ENCODE measurements around the gene GPR161. TPM values are rescaled to one million over a fixed set of nuclear protein-coding genes. Genes with fewer than 3 reads are reported as not detected.

GPR161 gene
- total RNA-seq, 4 donors from 2014 or later, result 19.5 to 46.7 (median 22.9) TPM

GRCh38 chr1:168081373-168082007, 55.2 kb downstream of the GPR161 start:
- no peak overlapping the region for H3K4me3 ChIP-seq
- DNase-seq (ENCODE audit: extremely low spot score), result peak; percentile 86
- H3K27me3 ChIP-seq, result no peaks in the 10 kb centered on the region
- TF ChIP-seq POLR2AphosphoS5 (IDR thresholded peaks at IDR 0.05) (peak; percentile 13 to 57), POLR2A (IDR thresholded peaks at IDR 0.05; ENCODE audit: low read depth) (no peak)
- peak overlapping the region; percentile 59 to 78 (median 65) for H3K27ac ChIP-seq (replicated peaks in 1 of 4)
- 63% methylated on average over 4 of the region's 4 CpGs for WGBS
- no peaks in the 10 kb centered on the region for H3K9me3 ChIP-seq
- H3K36me3 ChIP-seq, result peaks cover 9 to 37% (median 18%) of the 10 kb centered on the region in 4 donors
- H3K4me1 ChIP-seq, result peaks cover 41 to 72% (median 70%) of the 10 kb centered on the region in 4 donors
- intact Hi-C loops (cut with DNase I), result loop anchor here (5.0 kb wide), 2 partner anchors 144 to 259 kb away; partner anchors contain the start of genes DCAF6 and MPC2

- H3K4me3 ChIP-seq, result no peak overlapping the region
- H3K27ac ChIP-seq (replicated peaks in 1 of 4), result peak overlapping the region; percentile 59 to 78 (median 65)
- no peak for TF ChIP-seq CTCF (IDR thresholded peaks at IDR 0.05)
- TF ChIP-seq POLR2A (IDR thresholded peaks at IDR 0.05; ENCODE audit: low read depth), result no peak
- TF ChIP-seq POLR2AphosphoS5 (IDR thresholded peaks at IDR 0.05), result no peak
- no peaks in the 10 kb centered on the region for H3K9me3 ChIP-seq
- H3K27me3 ChIP-seq, result no peaks in the 10 kb centered on the region
- no peak for DNase-seq (ENCODE audit: extremely low spot score)
- H3K4me1 ChIP-seq, result peaks cover 31 to 54% (median 53%) of the 10 kb centered on the region in 4 donors
- H3K36me3 ChIP-seq, result peaks cover 21 to 42% (median 29%) of the 10 kb centered on the region in 4 donors
- intact Hi-C loops (cut with DNase I), result loop anchor here (5.0 kb wide), 2 partner anchors 142 to 257 kb away; partner anchors contain the start of genes DCAF6 and MPC2
These were observed 57.0 kb downstream of the GPR161 start for GRCh38 chr1:168079761-168080160.

GRCh38 chr1:168069384-168069783, 67.3 kb downstream of the GPR161 start:
- TF ChIP-seq CTCF (IDR thresholded peaks at IDR 0.05), result no peak
- TF ChIP-seq EP300 (IDR thresholded peaks at IDR 0.05), result no peak
- no peak for TF ChIP-seq POLR2AphosphoS5 (IDR thresholded peaks at IDR 0.05)
- TF ChIP-seq POLR2A (IDR thresholded peaks at IDR 0.05; ENCODE audit: low read depth), result no peak
- H3K4me3 ChIP-seq, result no peak overlapping the region
- peaks cover 13 to 96% (median 79%) of the 10 kb centered on the region in 4 donors for H3K36me3 ChIP-seq
- no peaks in the 10 kb centered on the region for H3K4me1 ChIP-seq
- intact Hi-C loops (cut with DNase I), result no loop called here
- WGBS, result 91% methylated on average over 3 of the region's 3 CpGs
- no peak for DNase-seq (ENCODE audit: extremely low spot score)
- H3K9me3 ChIP-seq, result no peaks in the 10 kb centered on the region
- H3K27me3 ChIP-seq, result no peaks in the 10 kb centered on the region
- H3K27ac ChIP-seq (replicated peaks in 1 of 4), result no peak overlapping the region

GRCh38 chr1:168065506-168065905, 71.2 kb downstream of the GPR161 start:
- Histone ChIP-seq H3K27me3 (no peaks in the 10 kb centered on the region), H3K36me3 (peaks cover 10 to 64% (median 51%) of the 10 kb centered on the region in 4 donors), H3K4me3 (no peak overlapping the region), H3K4me1 (no peaks in the 10 kb centered on the region), H3K9me3 (no peaks in the 10 kb centered on the region), H3K27ac (replicated peaks in 1 of 4) (no peak overlapping the region)
- TF ChIP-seq POLR2AphosphoS5 (IDR thresholded peaks at IDR 0.05) (no peak), CTCF (IDR thresholded peaks at IDR 0.05) (no peak)
- WGBS, result 59% methylated on average over 3 of the region's 3 CpGs
- no peak for DNase-seq (ENCODE audit: extremely low spot score)
- intact Hi-C loops (cut with DNase I), result no loop called here

- Histone ChIP-seq H3K27me3 (no peaks in the 10 kb centered on the region), H3K27ac (replicated peaks in 1 of 4) (no peak overlapping the region), H3K9me3 (no peaks in the 10 kb centered on the region), H3K4me1 (no peaks in the 10 kb centered on the region), H3K4me3 (no peak overlapping the region), H3K36me3 (peaks cover 5 to 61% (median 43%) of the 10 kb centered on the region in 4 donors)
- no peak for TF ChIP-seq POLR2AphosphoS5 (IDR thresholded peaks at IDR 0.05)
- no peak for TF ChIP-seq CTCF (IDR thresholded peaks at IDR 0.05)
- no peak for TF ChIP-seq POLR2A (IDR thresholded peaks at IDR 0.05; ENCODE audit: low read depth)
- no peak for TF ChIP-seq EP300 (IDR thresholded peaks at IDR 0.05)
- intact Hi-C loops (cut with DNase I), result no loop called here
- no peak for DNase-seq (ENCODE audit: extremely low spot score)
- WGBS, result 94% methylated on average over 1 of the region's 1 CpG
These were observed 72.5 kb downstream of the GPR161 start for GRCh38 chr1:168064216-168064615.

Measured in esophagus muscularis mucosa (tissue), 4 donors.